GM19351 (cell line): Measurements from ENCODE around the gene DOC2A.
"Not testable (repeated sequence)": the region's sequence is repeated elsewhere in the genome, so short reads cannot be mapped to it uniquely, and the experiment has no call there.

Experiments used
- ATAC-seq: cut with Tn5 transposase; IDR thresholded peaks from one replicate; pipeline ENCODE4 v1.9.1; 2021; ENCODE audit warnings: mild to moderate bottlenecking, moderate library complexity; ENCODE audit not compliant: unreplicated experiment

DOC2A gene

DNA sequence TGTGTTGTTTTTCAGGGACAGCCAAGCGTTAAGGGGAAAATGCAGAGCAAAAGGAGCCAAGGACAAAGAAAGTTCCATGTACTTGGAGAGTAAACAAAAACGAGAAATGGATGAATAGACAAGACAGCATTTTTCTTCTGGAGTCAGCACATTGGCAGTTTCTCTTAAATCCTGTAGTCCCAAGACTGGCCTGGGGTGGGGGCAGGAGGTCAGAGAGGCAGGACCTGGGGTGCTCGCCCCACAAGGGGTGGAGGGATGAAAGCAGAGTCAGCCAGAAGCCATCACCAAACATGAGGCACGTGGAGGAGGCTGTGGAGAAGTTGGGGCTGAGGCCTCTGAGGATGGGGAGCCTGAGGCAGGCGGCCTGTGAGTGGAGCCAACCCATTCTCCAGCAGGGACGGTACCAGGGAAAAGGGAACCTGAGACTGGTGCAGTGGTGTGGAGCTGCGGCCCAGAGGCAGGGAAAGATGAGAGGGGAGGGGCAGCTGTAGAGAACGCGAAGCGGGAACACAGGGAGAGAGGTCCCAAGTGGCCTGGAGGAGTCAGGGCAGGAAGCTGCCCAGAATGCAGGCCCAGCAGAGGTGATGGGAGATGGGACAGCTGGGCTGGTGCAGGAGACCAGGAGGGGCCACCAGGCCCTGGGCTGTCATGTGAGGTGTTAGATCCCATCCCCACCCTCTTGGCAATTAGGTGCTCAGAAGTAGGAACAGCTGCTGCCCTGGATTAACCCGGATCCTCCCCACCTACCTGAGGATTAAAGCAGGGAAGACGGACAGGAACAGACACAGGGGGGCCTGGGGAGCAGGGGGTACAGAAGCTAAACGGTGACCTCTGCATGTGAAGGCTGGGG is 17.0 kb upstream of the DOC2A start:
- ATAC-seq, result no peak

DNA sequence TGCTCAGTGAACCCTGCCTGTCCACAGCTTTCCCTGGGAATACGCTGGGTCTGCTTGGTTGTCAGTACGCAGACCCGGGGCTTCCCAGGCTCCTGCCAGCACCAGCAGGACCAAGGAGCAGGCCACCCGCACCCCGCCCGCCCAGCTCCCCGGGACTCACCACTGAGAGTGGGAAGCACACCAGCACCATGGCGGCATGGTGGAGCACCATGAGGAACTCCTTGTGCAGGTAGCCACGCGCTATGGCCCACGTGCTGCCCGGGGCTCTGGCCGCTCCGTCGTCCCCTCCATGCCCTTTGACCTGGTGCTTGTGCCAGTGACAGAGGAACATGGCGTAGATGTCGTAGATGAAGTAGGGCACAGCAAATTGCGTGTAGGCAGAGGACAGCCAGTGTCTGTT is 15.6 kb upstream of the DOC2A start:
- no peak for ATAC-seq

GRCh38 chr16:30025574-30025973 is 14.7 kb upstream of the DOC2A start:
- ATAC-seq, result no peak

GRCh38 chr16:30025156-30025555 is 14.3 kb upstream of the DOC2A start:
- ATAC-seq, result no peak

- ATAC-seq, result no peak
Observed at GRCh38 chr16:30024451-30024850, 13.6 kb upstream of the DOC2A start.

DNA sequence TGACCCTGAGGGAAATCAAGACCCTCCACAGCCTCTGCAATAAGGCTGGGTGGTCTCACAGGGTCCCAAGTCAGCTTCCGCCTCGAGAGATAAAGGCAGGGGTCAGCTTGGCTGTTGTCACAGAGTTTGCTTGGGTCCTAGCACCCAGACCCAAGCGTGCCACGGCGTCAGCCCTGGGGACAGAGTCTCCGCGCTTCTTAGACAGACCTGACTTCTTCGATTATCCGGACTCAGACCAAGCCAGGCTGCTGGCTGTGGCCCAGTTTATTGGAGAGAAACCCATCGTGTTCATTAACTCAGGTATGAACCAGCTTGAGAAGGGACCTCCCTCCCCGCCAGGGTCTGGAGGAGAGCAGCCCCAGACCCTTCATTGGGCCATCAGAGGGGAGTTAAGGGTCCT is 12.8 kb upstream of the DOC2A start:
- ATAC-seq, result no peak

GRCh38 chr16:30022887-30023286 is 12.1 kb upstream of the DOC2A start, which contains the start of gene C16orf92:
C16orf92 (plus strand) TSS chr16:30023198; CDS start chr16:30023341, 143 bp downstream.
- ATAC-seq, result no peak

DNA sequence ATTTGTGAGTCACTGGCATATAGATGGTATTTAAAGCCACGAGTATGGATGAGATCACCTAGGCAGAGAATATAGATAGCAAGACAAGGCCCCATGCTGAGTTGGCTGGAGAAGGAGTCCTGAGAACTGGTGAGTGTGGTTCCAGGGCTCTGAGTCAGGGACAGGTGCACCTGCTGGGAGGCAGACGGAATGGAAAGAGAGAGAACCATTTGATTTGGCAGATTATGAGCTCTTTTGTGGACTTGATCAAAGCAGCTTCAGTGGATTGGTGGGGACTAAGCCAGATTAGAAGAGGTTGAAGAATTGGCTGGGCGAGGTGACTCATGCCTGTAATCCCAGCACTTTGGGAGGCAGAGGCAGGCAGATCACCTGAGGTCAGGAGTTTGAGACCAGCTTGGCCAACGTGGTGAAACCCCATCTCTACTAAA is 7.9 kb upstream of the DOC2A start:
- ATAC-seq, result no peak

GRCh38 chr16:30017937-30018336 is 7.1 kb upstream of the DOC2A start:
- not testable (repeated sequence) for ATAC-seq

DNA sequence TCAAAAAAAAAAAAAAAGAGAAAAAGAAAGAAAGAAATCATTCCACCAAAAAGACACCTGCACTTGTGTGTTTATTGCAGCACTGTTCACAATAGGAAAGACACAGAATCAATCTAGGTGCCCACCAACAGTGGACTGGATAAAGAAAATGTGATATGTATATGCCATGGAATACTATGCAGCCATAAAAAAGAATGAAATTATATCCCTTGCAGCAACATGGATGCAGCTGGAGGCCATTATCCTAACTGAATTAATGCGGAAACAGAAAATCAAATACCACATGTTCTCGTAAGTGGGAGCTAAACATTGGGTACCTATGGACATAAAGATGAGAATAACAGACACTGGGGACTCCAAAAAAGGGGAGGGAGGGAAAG is 6.4 kb upstream of the DOC2A start:
- ATAC-seq, result no peak

- no peak for ATAC-seq
Observed at GRCh38 chr16:30016555-30017276, 5.9 kb upstream of the DOC2A start.

GRCh38 chr16:30015450-30015849 is 4.6 kb upstream of the DOC2A start:
- ATAC-seq, result not testable (repeated sequence)

- ATAC-seq, result not testable (repeated sequence)
Observed at GRCh38 chr16:30012598-30012997, 1.8 kb upstream of the DOC2A start.

- ATAC-seq, result no peak
Observed at GRCh38 chr16:30011714-30012504, 1.1 kb upstream of the DOC2A start.

DNA sequence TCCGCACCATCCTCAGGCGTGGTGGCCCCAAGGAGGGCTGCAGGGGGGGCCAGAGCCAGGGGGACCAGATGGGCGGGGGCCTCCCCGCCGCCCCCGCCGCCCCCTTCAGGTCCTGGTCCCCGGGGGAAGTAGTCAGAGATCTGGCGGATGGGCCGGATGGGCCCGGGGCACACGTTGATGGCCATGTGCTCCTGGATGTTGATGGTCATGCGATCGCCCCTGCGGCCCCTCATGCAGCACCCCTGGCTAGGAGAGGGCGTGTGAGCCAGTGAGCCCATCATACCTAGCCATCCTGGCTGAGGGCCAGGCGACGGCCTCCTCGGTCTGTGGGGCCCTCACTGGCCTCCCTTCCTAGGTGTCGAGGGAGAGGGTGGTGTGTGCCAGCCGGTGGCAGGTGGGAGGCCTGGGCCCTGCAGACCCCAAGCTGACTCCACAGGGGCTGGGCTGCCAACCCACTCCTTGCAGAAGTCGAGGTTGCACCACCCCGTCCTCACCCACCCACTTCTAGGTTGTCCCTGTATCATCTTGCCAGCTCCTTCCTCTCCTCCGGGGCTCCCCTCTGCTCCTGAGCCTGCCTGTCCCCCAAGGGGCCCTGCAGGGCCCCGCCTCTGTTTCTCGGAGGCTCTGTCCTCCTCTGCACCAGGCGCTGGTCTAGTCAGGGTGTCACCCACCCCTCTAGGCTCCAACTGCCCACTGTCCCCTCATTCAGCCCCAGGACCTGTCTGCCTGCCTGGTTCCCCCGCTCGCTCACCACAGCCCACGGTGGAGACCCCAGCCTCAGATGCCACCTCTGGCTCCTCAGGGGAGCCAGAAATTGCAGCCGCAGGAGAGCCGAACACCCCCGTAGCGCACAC is 610 bp downstream of the DOC2A start:
- ATAC-seq, result no peak

DNA sequence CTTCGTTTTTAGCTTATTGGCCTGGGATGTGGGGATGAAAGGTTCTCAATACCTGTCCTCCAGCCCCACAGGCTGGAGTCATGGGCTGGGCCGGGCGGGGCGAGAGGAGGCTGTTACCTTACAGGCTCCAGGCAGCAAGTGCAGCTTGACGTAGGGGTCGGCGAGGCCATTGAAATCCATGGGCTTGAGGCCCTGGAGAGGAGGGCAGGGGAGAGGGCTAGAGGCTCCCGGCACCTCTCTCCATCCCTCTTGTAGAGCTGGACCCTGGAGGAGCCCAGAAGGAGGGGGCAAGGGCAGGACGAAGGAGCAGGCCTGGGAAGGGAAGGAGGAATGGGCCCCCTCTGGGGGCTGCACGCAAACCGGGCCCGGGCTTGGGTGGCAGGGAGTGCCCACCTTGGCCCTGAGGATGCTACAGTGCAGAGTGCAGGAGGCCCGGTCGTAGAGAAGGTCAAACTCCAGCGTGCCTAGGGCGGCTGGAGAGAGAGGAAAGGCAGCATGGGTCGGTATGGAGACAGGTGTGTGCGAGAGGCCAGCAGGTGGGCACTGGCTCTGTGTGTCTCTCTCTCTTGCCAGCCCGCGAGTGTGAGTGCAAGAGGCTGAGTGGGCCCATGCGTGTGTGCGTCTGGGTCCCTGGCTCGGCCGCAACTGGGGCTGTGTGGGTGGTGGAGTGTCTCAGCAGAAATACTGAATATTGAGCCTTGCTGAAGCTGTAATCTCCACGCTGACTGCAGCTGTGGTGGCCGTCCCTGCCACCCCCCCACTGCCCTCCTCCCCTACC is 1.6 kb downstream of the DOC2A start:
- ATAC-seq, result no peak

- ATAC-seq, result no peak
Observed at GRCh38 chr16:30007378-30007895, 3.4 kb downstream of the DOC2A start.

DNA sequence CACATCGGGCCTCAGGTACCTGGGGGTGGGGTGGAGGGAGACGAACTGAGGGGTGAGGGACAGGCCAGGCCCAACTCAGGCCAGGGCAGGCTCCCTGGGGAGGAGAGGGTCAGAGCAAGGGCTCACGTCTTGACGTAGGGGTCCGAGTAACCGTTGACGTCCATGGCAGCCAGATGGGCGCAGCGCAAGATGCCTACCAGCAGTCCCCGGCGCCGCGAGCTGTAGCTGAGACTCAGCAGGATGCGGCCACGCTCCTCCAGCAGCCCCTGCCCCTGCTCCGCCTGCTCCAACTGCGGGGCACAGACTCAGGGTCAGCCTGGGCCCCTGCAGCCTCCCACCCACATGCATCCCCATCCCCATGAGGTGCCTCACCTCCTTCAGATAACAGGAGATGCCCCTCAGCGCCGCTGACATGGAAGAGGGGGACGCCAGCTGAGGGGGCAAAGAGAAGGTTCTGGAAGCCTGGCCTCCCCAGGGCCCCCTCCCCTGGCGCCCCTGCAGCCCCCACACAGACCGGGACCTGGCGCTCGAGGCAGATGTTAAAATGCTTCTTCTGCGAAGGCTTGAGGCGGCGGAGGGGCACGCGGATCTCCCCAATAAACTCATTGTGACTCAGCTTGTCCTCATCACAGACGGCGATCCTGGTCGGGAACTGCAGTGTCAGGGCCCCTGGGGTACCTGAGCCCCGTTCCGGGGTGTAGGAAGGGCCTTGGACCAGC is 4.0 kb downstream of the DOC2A start:
- no peak for ATAC-seq

- no peak for ATAC-seq
Observed at GRCh38 chr16:30006095-30006473, 4.7 kb downstream of the DOC2A start.
